SU-DHL-6 (cell line): ENCODE data around the gene GADD45G.

Source experiments
- H2AFZ ChIP-seq: fragments of 200-600 bp; sonication (generic); 2 replicates; pipeline ENCODE4 v1.6.1; 2014; ENCODE audit warnings: low read depth, mild to moderate bottlenecking, moderate library complexity, mixed read lengths, antibody characterized with exemption, low read length; ENCODE audit not compliant: severe bottlenecking
- H3F3A ChIP-seq: fragments of 200-600 bp; shearing (Covaris generic); 2 replicates; pipeline ENCODE4 v1.6.0; 2016; ENCODE audit warnings: antibody characterized with exemption, mild to moderate bottlenecking; ENCODE audit not compliant: insufficient read depth
- H3K27ac ChIP-seq: fragments of 200-600 bp; sonication (generic); 2 replicates; pipeline ENCODE4 v1.5.1; 2016; ENCODE audit warnings: low read depth, mild to moderate bottlenecking, low read length, moderate library complexity, mixed read lengths
- H3K27me3 ChIP-seq: fragments of 200-600 bp; sonication (generic), shearing (Covaris generic); 2 replicates; pipeline ENCODE4 v1.6.0; 2014; ENCODE audit warnings: mild to moderate bottlenecking, low read length
- H3K36me3 ChIP-seq: fragments of 200-600 bp; sonication (generic); 2 replicates; pipeline ENCODE4 v1.6.1; 2014; ENCODE audit warnings: mild to moderate bottlenecking, low read length, mixed read lengths
- H3K4me2 ChIP-seq: fragments of 300-600, 200-600 bp; shearing (Covaris generic), sonication (generic); 2 replicates; pipeline ENCODE4 v1.6.0; 2014; ENCODE audit warnings: low read length, low read depth, mild to moderate bottlenecking; ENCODE audit not compliant: poor library complexity, severe bottlenecking
- H3K4me3 ChIP-seq: fragments of 200-600 bp; sonication (generic); 2 replicates; pipeline ENCODE4 v1.5.1; 2014; ENCODE audit warnings: antibody characterized with exemption, low read length, mild to moderate bottlenecking, mixed read lengths; ENCODE audit not compliant: insufficient read depth, poor library complexity, severe bottlenecking
- H3K79me2 ChIP-seq: fragments of 200-600 bp; sonication (generic); 2 replicates; pipeline ENCODE4 v1.6.1; 2014; ENCODE audit warnings: mild to moderate bottlenecking, low read length, moderate library complexity; ENCODE audit not compliant: insufficient read depth
- H3K9ac ChIP-seq: fragments of 200-600 bp; sonication (generic); 2 replicates; pipeline ENCODE4 v1.7.0; 2014; ENCODE audit warnings: mild to moderate bottlenecking, low read length
- H3K9me2 ChIP-seq: fragments of 200-600 bp; sonication (generic); replicated peaks from 2 replicates; pipeline ENCODE4 v1.6.1; 2014; ENCODE audit warnings: low read length; ENCODE audit not compliant: insufficient read depth
- H3K9me3 ChIP-seq: fragments of 200-600 bp; sonication (generic); 2 replicates; pipeline ENCODE4 v1.6.1; 2014; ENCODE audit warnings: low read length, mixed read lengths; ENCODE audit not compliant: insufficient read depth
- H4K20me1 ChIP-seq: fragments of 200-600 bp; sonication (generic); 2 replicates; pipeline ENCODE4 v1.6.1; 2014; ENCODE audit warnings: low read depth, mild to moderate bottlenecking, antibody characterized with exemption, low read length, moderate library complexity, mixed read lengths
- EZH2phosphoT487 ChIP-seq: fragments of 200-600 bp; sonication (generic), shearing (Covaris generic); conservative IDR thresholded peaks from 2 replicates; pipeline ENCODE4 v1.6.1; 2018; ENCODE audit warnings: mild to moderate bottlenecking, antibody characterized with exemption, low read length, moderate library complexity, mixed read lengths
- TF ChIP-seq, protein P1 (sequence below): fragments of 200-600 bp; sonication (generic); IDR thresholded peaks from one replicate; pipeline ENCODE4 v1.5.1; 2017; ENCODE audit warnings: antibody characterized with exemption, mild to moderate bottlenecking, low read length, moderate library complexity; ENCODE audit not compliant: insufficient read depth, poor library complexity, severe bottlenecking

Gene GADD45G

DNA sequence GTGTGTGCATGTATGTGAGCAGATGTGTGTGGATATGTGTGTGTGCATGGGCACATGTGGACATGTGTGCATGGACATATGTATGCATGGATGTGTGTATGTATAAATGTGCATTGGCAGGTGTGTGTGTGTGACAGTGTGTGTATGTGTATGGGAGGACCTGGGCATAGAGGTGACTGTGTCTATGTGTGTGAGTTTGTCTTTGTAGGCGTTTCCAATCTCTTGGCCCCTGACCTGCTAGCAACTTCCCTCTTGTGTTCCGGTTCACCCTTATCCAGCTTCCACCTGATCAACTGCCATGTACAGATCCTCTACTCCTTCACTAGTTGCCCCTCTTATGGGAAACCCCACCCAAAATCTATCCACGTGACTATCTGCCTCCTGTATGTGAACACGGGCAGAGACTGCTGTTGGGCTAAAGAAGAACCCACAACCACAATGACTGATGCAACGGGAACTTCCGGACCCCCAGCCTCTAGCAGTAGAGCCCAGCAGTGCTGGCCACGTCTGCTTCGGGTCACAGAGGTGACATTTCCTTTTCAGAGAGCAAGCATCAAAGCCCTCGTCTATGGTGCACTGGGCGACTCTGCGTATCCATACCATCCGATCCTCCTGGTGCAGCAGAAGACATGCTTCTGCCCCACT, 24.9 kb upstream of the GADD45G start:
- H3F3A ChIP-seq = no peaks in the 10 kb centered on the region
- no peaks in the 10 kb centered on the region for H3K9me2 ChIP-seq
- H4K20me1 ChIP-seq = no peaks in the 10 kb centered on the region
- H3K36me3 ChIP-seq = no peaks in the 10 kb centered on the region
- no peaks in the 10 kb centered on the region for H3K9me3 ChIP-seq
- no peak overlapping the region for H3K27ac ChIP-seq
- no peak overlapping the region for H3K4me2 ChIP-seq
- no peaks in the 10 kb centered on the region for H3K27me3 ChIP-seq
- H3K9ac ChIP-seq = no peak overlapping the region
- no peak overlapping the region for H3K4me3 ChIP-seq
- TF ChIP-seq, protein P1, sequence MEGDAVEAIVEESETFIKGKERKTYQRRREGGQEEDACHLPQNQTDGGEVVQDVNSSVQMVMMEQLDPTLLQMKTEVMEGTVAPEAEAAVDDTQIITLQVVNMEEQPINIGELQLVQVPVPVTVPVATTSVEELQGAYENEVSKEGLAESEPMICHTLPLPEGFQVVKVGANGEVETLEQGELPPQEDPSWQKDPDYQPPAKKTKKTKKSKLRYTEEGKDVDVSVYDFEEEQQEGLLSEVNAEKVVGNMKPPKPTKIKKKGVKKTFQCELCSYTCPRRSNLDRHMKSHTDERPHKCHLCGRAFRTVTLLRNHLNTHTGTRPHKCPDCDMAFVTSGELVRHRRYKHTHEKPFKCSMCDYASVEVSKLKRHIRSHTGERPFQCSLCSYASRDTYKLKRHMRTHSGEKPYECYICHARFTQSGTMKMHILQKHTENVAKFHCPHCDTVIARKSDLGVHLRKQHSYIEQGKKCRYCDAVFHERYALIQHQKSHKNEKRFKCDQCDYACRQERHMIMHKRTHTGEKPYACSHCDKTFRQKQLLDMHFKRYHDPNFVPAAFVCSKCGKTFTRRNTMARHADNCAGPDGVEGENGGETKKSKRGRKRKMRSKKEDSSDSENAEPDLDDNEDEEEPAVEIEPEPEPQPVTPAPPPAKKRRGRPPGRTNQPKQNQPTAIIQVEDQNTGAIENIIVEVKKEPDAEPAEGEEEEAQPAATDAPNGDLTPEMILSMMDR = no peak
- TF ChIP-seq EZH2phosphoT487 = no peak
- no peak overlapping the region for H2AFZ ChIP-seq
- H3K79me2 ChIP-seq = no peaks in the 10 kb centered on the region

DNA sequence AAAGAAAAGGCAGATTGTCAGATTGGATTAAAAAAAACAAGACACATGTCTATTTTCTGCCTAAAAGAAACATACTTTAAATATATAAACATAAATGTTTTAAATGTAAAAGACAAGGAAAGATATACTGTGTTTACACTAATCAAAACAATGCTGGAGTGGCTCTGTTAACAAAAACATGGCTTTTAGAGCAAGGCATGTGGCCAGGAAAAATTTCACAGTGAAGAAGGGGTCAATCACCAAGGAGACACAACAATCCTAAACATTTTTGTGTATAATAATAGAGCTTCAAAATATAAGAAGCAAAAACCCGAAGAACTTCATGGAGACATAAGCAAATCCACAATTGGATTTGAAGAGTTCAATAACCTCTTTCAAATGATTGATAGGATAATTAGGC, 18.5 kb upstream of the GADD45G start:
- Histone ChIP-seq H3K9me3 (no peaks in the 10 kb centered on the region), H3F3A (no peaks in the 10 kb centered on the region), H2AFZ (no peak overlapping the region), H3K79me2 (no peaks in the 10 kb centered on the region), H3K9me2 (no peaks in the 10 kb centered on the region), H4K20me1 (no peaks in the 10 kb centered on the region), H3K9ac (no peak overlapping the region), H3K27me3 (no peaks in the 10 kb centered on the region), H3K4me2 (no peak overlapping the region), H3K27ac (no peak overlapping the region), H3K36me3 (no peaks in the 10 kb centered on the region), H3K4me3 (no peak overlapping the region)
- TF ChIP-seq EZH2phosphoT487 = no peak
- TF ChIP-seq, protein P1 = no peak

DNA sequence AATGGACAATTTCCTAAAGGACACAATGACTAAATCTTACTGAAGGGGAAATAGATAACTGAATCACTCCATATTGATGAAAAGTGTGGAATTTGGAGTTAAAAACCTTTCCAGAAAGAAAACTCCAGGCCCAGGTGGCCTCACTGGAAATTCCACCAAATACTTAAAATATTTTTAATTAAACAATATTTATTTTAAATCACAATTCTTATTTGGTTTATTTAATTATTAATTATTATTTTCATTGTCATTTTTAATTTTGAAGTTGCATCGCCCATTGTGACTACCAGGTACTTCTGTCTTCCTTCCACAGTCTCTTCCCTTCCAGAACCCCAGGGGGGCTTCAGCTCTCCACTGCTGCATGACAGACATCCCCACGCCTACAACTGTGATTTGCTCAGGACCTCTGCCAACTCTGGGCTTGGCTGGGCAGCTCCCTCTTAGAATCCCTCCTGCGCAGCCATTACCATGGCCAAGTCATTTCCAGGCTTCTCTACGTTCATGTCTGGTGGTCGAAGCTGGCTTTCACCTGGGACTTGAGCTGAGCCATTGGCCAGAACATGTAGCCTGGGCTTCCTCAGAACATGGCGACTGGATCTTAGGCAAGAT, 16.4 kb upstream of the GADD45G start:
- no peak overlapping the region for H2AFZ ChIP-seq
- TF ChIP-seq EZH2phosphoT487 = no peak
- TF ChIP-seq, protein P1 = no peak
- no peaks in the 10 kb centered on the region for H4K20me1 ChIP-seq
- no peak overlapping the region for H3K4me3 ChIP-seq
- H3K36me3 ChIP-seq = no peaks in the 10 kb centered on the region
- H3K79me2 ChIP-seq = no peaks in the 10 kb centered on the region
- no peak overlapping the region for H3K27ac ChIP-seq
- no peaks in the 10 kb centered on the region for H3K9me3 ChIP-seq
- H3F3A ChIP-seq = no peaks in the 10 kb centered on the region
- H3K9ac ChIP-seq = no peak overlapping the region
- no peaks in the 10 kb centered on the region for H3K9me2 ChIP-seq
- H3K27me3 ChIP-seq = no peaks in the 10 kb centered on the region
- H3K4me2 ChIP-seq = no peak overlapping the region
